Endothelial cell of umbilical vein (primary cell): ENCODE results near the gene GDPD3. TPM values are rescaled to one million over a fixed set of nuclear protein-coding genes. Genes with fewer than 3 reads are reported as not detected.

Experiments
- BruUV-seq: library from RNA; stranded (reverse); fragments of 400-500 nt; replicated peaks from 2 replicates; lab custom pipeline; 2021; lab: Mats Ljungman, UMichigan
- CTCF ChIA-PET: fragments of 300-600, 350-600 bp; sonication (Branson Sonifier 250); formaldehyde crosslinking; loops from one replicate; lab custom pipeline; 2021; ENCODE audit warnings: antibody characterized with exemption, inconsistent platforms; lab: Charles Lee
- POLR2A ChIA-PET: fragments of 300-600, 350-600 bp; sonication (Branson Sonifier 250); formaldehyde crosslinking; loops from one replicate; lab custom pipeline; 2021; ENCODE audit warnings: antibody characterized with exemption, inconsistent platforms; lab: Charles Lee
- DNase-seq: peaks from one replicate; pipeline ENCODE4 v3.0.0-alpha.2; 2011; ENCODE audit warnings: low read depth, low spot score
- FAIRE-seq: peaks from 2 replicates; lab custom pipeline; 2011; peaks lifted over from hg19 to GRCh38; lab: Jason Lieb, UNC
- H2AFZ ChIP-seq: 2 replicates; pipeline ENCODE4 v1.6.0; 2012; ENCODE audit warnings: low read depth, low read length, control low read depth, inconsistent platforms
- H3K27ac ChIP-seq: 2 replicates; pipeline ENCODE4 v1.5.1; 2011; ENCODE audit warnings: low read depth, mild to moderate bottlenecking, control low read depth, low read length, moderate library complexity; ENCODE audit not compliant: insufficient read depth
- H3K27me3 ChIP-seq, 2 experiments: 2 replicates each; pipeline versions ENCODE4 v1.6.0 to v1.6.1; 2011; ENCODE audit warnings: low read length in 2 of 2, mixed read lengths in 1 of 2; ENCODE audit not compliant: control insufficient read depth in 2 of 2, insufficient read depth in 2 of 2
- H3K36me3 ChIP-seq, 2 experiments: 2 replicates in 1 of 2; 3 replicates in 1 of 2; pipeline ENCODE4 v1.5.1; 2011; ENCODE audit warnings: low read length in 2 of 2, mild to moderate bottlenecking in 1 of 2, moderate library complexity in 1 of 2; ENCODE audit not compliant: control insufficient read depth in 2 of 2, insufficient read depth in 2 of 2; ENCODE audit errors: extremely low read depth in 1 of 2
- H3K4me1 ChIP-seq: 3 replicates; pipeline ENCODE4 v1.5.1; 2011; ENCODE audit warnings: mild to moderate bottlenecking, low read length; ENCODE audit not compliant: control insufficient read depth, insufficient read depth; ENCODE audit errors: extremely low read depth
- H3K4me2 ChIP-seq: 2 replicates; pipeline ENCODE4 v1.6.1; 2011; ENCODE audit warnings: low read length, control low read depth, mixed read lengths; ENCODE audit not compliant: insufficient read depth
- H3K4me3 ChIP-seq, 3 experiments: fragments of 200-600 bp in 1 of 3; sonication (generic), shearing (Covaris generic) in 1 of 3; replicated peaks in 1 of 3; 2 replicates each; pipeline ENCODE4 v1.5.1; 2011 to 2016; ENCODE audit warnings: control low read depth in 3 of 3, low read length in 3 of 3, mild to moderate bottlenecking in 2 of 3, inconsistent platforms in 1 of 3, low read depth in 1 of 3, moderate library complexity in 1 of 3; ENCODE audit not compliant: insufficient read depth in 1 of 3
- H3K79me2 ChIP-seq: 2 replicates; pipeline ENCODE4 v1.6.0; 2012; ENCODE audit warnings: low read length, inconsistent platforms; ENCODE audit not compliant: control insufficient read depth, insufficient read depth
- H3K9ac ChIP-seq: replicated peaks from 2 replicates; pipeline ENCODE3; 2011; ENCODE audit warnings: low read length, control low read depth; ENCODE audit not compliant: insufficient read depth; ENCODE audit errors: extremely low read depth
- H3K9me1 ChIP-seq: replicated peaks from 3 replicates; pipeline ENCODE4 v1.6.0; 2011; ENCODE audit warnings: mild to moderate bottlenecking, low read length; ENCODE audit not compliant: control insufficient read depth, insufficient read depth; ENCODE audit errors: extremely low read depth
- H3K9me3 ChIP-seq: replicated peaks from 2 replicates; pipeline ENCODE4 v1.5.1; 2012; ENCODE audit warnings: low read length, inconsistent platforms; ENCODE audit not compliant: control insufficient read depth, insufficient read depth
- H4K20me1 ChIP-seq: replicated peaks from 2 replicates; pipeline ENCODE3; 2011; ENCODE audit warnings: mild to moderate bottlenecking, low read length; ENCODE audit not compliant: control insufficient read depth, insufficient read depth; ENCODE audit errors: extremely low read depth
- EZH2 ChIP-seq: IDR thresholded peaks from 2 replicates; pipeline ENCODE4 v1.6.1; 2012; ENCODE audit warnings: borderline replicate concordance, low read depth, mild to moderate bottlenecking, moderate library complexity, low read length, inconsistent platforms; ENCODE audit not compliant: severe bottlenecking
- FOS ChIP-seq: IDR thresholded peaks from 2 replicates; pipeline ENCODE4 v1.6.1; 2011; ENCODE audit warnings: mild to moderate bottlenecking, low read length, moderate library complexity, borderline replicate concordance; ENCODE audit not compliant: insufficient read depth
- GATA2 ChIP-seq: IDR thresholded peaks from 2 replicates; pipeline ENCODE4 v1.7.0; 2011; ENCODE audit warnings: low read depth, mild to moderate bottlenecking, moderate library complexity, mixed read lengths, low read length; ENCODE audit not compliant: insufficient read length, insufficient read depth
- JUN ChIP-seq: IDR thresholded peaks from 2 replicates; pipeline ENCODE4 v1.6.1; 2011; ENCODE audit warnings: borderline replicate concordance, low read depth; ENCODE audit not compliant: insufficient read length, insufficient read depth
- MAX ChIP-seq: IDR thresholded peaks from 2 replicates; pipeline ENCODE4 v1.6.1; 2011; ENCODE audit not compliant: insufficient read depth, insufficient read length
- MYC ChIP-seq: IDR thresholded peaks from one replicate; pipeline ENCODE4 v1.6.1; 2011; ENCODE audit warnings: mild to moderate bottlenecking, low read depth, low read length
- POLR2A ChIP-seq: IDR thresholded peaks from 2 replicates; pipeline ENCODE4 v1.6.1; 2012; ENCODE audit warnings: low read depth, mild to moderate bottlenecking, control low read depth, low read length
- POLR2AphosphoS5 ChIP-seq: IDR thresholded peaks from 2 replicates; pipeline ENCODE4 v1.6.1; 2012; ENCODE audit warnings: low read depth, mild to moderate bottlenecking, control low read depth, low read length, moderate library complexity; ENCODE audit not compliant: insufficient read depth
- dilution Hi-C: fragments of 300-500 bp; cut with MboI; formaldehyde crosslinking; loops from one replicate; pipeline ENCODE4 v1.15.0; 2019; ENCODE audit warnings: low sequenced_read_pairs; ENCODE audit not compliant: extremely low pct_ligation_motif_present
- intact Hi-C: fragments of 100-400 bp; cut with micrococcal nuclease; formaldehyde crosslinking; loops from one replicate; pipeline ENCODE4 v1.10.0; 2022
- polyA plus RNA-seq, 4 experiments: library from polyadenylated mRNA; depleted of rRNA in 3 of 4; stranded (reverse) in 3 of 4; unstranded in 1 of 4; fragments of >200 nt; gene quantifications; 2 replicates each; pipeline versions ENCODE4 v1.2.1 to v1.2.3, GENCODE V29; 2011 to 2012; ENCODE audit warnings: missing spikeins in 1 of 4
- total RNA-seq: library from RNA; stranded (reverse); gene quantifications from 2 replicates; pipeline ENCODE4 v1.2.3, GENCODE V29; 2021
- TF ChIP-seq, protein P1 (sequence below), 2 donors: IDR thresholded peaks; 1 replicate in 1 of 2; 2 replicates in 1 of 2; pipeline ENCODE4 v1.5.1; 2011; ENCODE audit warnings: low read length in 2 of 2, mild to moderate bottlenecking in 2 of 2, moderate library complexity in 2 of 2, control low read depth in 1 of 2, inconsistent platforms in 1 of 2, low read depth in 1 of 2; ENCODE audit not compliant: insufficient read depth in 1 of 2; ENCODE audit errors: extremely low read depth in 1 of 2

The GDPD3 gene
- total and polyA plus RNA-seq, 2 donors (not counting 3 experiments of a cell fraction or from before 2014, with no cell fraction given), result 8.0 to 18.6 TPM

GRCh38 chr16:30119428-30119827, 6.1 kb upstream of the GDPD3 start:
- intact Hi-C loops, result no loop called here
- peaks cover 14% of the 10 kb centered on the region for H3K4me1 ChIP-seq
- FAIRE-seq, result no peak
- peaks cover 5% of the 10 kb centered on the region for H3K79me2 ChIP-seq
- no peaks in the 10 kb centered on the region for H4K20me1 ChIP-seq
- no peak overlapping the region for H3K4me2 ChIP-seq
- dilution Hi-C loops, result no loop called here
- no peak overlapping the region for H3K27ac ChIP-seq
- POLR2A ChIA-PET, result interaction anchor here (1.3 kb wide), 1 partner anchor 27 kb away, joined by 4 read pairs; the partner anchor contains the start of gene TBX6
- TSS peak; percentile 1 for BruUV-seq
- TF ChIP-seq FOS, result no peak
- TF ChIP-seq JUN, result no peak
- no peak for TF ChIP-seq MAX
- TF ChIP-seq POLR2A, result no peak
- no peak for TF ChIP-seq EZH2
- TF ChIP-seq GATA2, result no peak
- CTCF ChIA-PET, result interaction anchor here (1.0 kb wide), 1 partner anchor 27 kb away, joined by 5 read pairs; no protein-coding TSS in a partner anchor
- no peak overlapping the region for H2AFZ ChIP-seq
- no peak overlapping the region for H3K4me3 ChIP-seq
- H3K36me3 ChIP-seq, result peaks cover 16 to 33% of the 10 kb centered on the region in 2 experiments
- no peaks in the 10 kb centered on the region for H3K9me3 ChIP-seq
- H3K9me1 ChIP-seq, result no peaks in the 10 kb centered on the region
- no peak for DNase-seq
- no peak overlapping the region for H3K9ac ChIP-seq
- H3K27me3 ChIP-seq, result no peaks in the 10 kb centered on the region

- H3K9me3 ChIP-seq, result no peaks in the 10 kb centered on the region
- peaks cover 14% of the 10 kb centered on the region for H3K4me1 ChIP-seq
- FAIRE-seq (no peak), DNase-seq (no peak)
- ChIA-PET CTCF (interaction anchor here (1.6 kb wide), 1 partner anchor 14 kb away, joined by 5 read pairs; no protein-coding TSS in a partner anchor), POLR2A (no interaction called here)
- no peak overlapping the region for H3K4me3 ChIP-seq
- dilution Hi-C loops, result no loop called here
- H3K27me3 ChIP-seq, result no peaks in the 10 kb centered on the region
- intact Hi-C loops, result no loop called here
- H3K9me1 ChIP-seq, result no peaks in the 10 kb centered on the region
- TF ChIP-seq POLR2A, result no peak
- no peak for TF ChIP-seq POLR2AphosphoS5
- no peak for TF ChIP-seq JUN
- TF ChIP-seq, protein P1, sequence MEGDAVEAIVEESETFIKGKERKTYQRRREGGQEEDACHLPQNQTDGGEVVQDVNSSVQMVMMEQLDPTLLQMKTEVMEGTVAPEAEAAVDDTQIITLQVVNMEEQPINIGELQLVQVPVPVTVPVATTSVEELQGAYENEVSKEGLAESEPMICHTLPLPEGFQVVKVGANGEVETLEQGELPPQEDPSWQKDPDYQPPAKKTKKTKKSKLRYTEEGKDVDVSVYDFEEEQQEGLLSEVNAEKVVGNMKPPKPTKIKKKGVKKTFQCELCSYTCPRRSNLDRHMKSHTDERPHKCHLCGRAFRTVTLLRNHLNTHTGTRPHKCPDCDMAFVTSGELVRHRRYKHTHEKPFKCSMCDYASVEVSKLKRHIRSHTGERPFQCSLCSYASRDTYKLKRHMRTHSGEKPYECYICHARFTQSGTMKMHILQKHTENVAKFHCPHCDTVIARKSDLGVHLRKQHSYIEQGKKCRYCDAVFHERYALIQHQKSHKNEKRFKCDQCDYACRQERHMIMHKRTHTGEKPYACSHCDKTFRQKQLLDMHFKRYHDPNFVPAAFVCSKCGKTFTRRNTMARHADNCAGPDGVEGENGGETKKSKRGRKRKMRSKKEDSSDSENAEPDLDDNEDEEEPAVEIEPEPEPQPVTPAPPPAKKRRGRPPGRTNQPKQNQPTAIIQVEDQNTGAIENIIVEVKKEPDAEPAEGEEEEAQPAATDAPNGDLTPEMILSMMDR (IDR thresholded peaks at IDR 0.05; ENCODE audit: extremely low read depth in 1 of 2, insufficient read depth in 1 of 2, low read depth in 1 of 2, low read length in 2 of 2), result no peak
- TF ChIP-seq GATA2, result no peak
- TF ChIP-seq EZH2, result no peak
- TF ChIP-seq MAX, result no peak
- no peak for TF ChIP-seq MYC
- TF ChIP-seq FOS, result no peak
- H3K27ac ChIP-seq, result no peak overlapping the region
- no TSS peak for BruUV-seq
- H3K36me3 ChIP-seq, result peaks cover 16 to 39% of the 10 kb centered on the region in 2 experiments
- no peak overlapping the region for H3K4me2 ChIP-seq
- no peaks in the 10 kb centered on the region for H4K20me1 ChIP-seq
- H2AFZ ChIP-seq, result no peak overlapping the region
- H3K79me2 ChIP-seq, result peaks cover 5% of the 10 kb centered on the region
- H3K9ac ChIP-seq, result no peak overlapping the region
Measured at GRCh38 chr16:30117768-30118167, 4.4 kb upstream of the GDPD3 start.
